Stomach (tissue), 8 donors: Measurements from ENCODE around the gene MYOCOS. TPM values are rescaled to one million over a fixed set of nuclear protein-coding genes. Genes with fewer than 3 reads are reported as not detected.

Experiments
- polyA plus RNA-seq, 3 donors: library from polyadenylated mRNA; stranded (reverse); fragments of 200-250 nt; gene quantifications; one replicate each; pipeline ENCODE4 v1.2.3, GENCODE V29; 2013
- total RNA-seq, 5 donors: library from RNA; depleted of rRNA; stranded (reverse); fragments of >200 nt; gene quantifications; one replicate each; pipeline versions ENCODE4 v1.1.0 to v1.2.3, GENCODE V29; 2014 to 2016
- donor health status: healthy with polysubstance abuse.
- donor health status: Bipolar disorder and iron deficiency.
- donor health status: healthy.

MYOCOS gene
- total and polyA plus RNA-seq, 8 donors: not detected

Other genes with a start within 250 kb of the MYOCOS start
- gene PRRC2C, start 136.7 kb upstream of the MYOCOS start, total RNA-seq: 10 to 100 TPM; 44.9 to 99.3 (median 90.5) TPM
- 100 to 1,000 TPM in 1 of 3 donors, 10 to 100 TPM in 2; 19.0 to 404 (median 35.9) TPM for gene PRRC2C, start 136.7 kb upstream of the MYOCOS start, polyA plus RNA-seq
- gene MYOC, start 30.4 kb downstream of the MYOCOS start, total RNA-seq: 10 to 100 TPM in 2 of 5 donors, 1 to 10 TPM in 1, under 1 TPM in 1, not detected in 1; 0.37 to 83.9 (median 11.5) TPM
- gene MYOC, start 30.4 kb downstream of the MYOCOS start, polyA plus RNA-seq: 1 to 10 TPM in 1 of 3 donors, under 1 TPM in 2; 0.25 to 2.9 (median 0.92) TPM
- gene VAMP4, start 119.8 kb downstream of the MYOCOS start, total RNA-seq: 10 to 100 TPM in 1 of 5 donors, 1 to 10 TPM in 4; 3.5 to 23.7 (median 7.5) TPM
- gene VAMP4, start 119.8 kb downstream of the MYOCOS start, polyA plus RNA-seq: 1 to 10 TPM; 6.1 to 9.3 (median 6.9) TPM
- 100 to 1,000 TPM in 1 of 5 donors, 10 to 100 TPM in 2, 1 to 10 TPM in 2; 1.8 to 101 (median 15.8) TPM for gene METTL13, start 159.4 kb downstream of the MYOCOS start, total RNA-seq
- 10 to 100 TPM; 11.1 to 15.8 (median 13.0) TPM for gene METTL13, start 159.4 kb downstream of the MYOCOS start, polyA plus RNA-seq
- 10 to 100 TPM in 1 of 5 donors, 1 to 10 TPM in 3, under 1 TPM in 1; 0.58 to 13.8 (median 3.8) TPM for gene DNM3, start 219.3 kb downstream of the MYOCOS start, total RNA-seq
- 1 to 10 TPM in 2 of 3 donors, under 1 TPM in 1; 0.70 to 2.6 (median 1.4) TPM for gene DNM3, start 219.3 kb downstream of the MYOCOS start, polyA plus RNA-seq